M059J (cell line): Measurements from ENCODE around the gene PLIN3. TPM values are rescaled to one million over a fixed set of nuclear protein-coding genes. Genes with fewer than 3 reads are reported as not detected.

Experiments used
- total RNA-seq: library from RNA; depleted of rRNA; stranded (reverse); fragments of >200 nt; shearing (Covaris generic); gene quantifications from 2 replicates; pipeline ENCODE4 v1.2.3, GENCODE V29; 2014; rRNA removed

The PLIN3 gene
- total RNA-seq, 1 experiment from 2014 or later: 222 TPM

Other genes with a start within 250 kb of the PLIN3 start
- 2.7 and 3.3 TPM in 2 replicates for gene TNFAIP8L1, start 228.2 kb downstream of the PLIN3 start, total RNA-seq
- 276 and 367 TPM in 2 replicates for gene MYDGF, start 197.3 kb downstream of the PLIN3 start, total RNA-seq
- gene DPP9, start 143.8 kb downstream of the PLIN3 start, total RNA-seq: 67.0 and 71.4 TPM in 2 replicates
- gene FEM1A, start 75.9 kb downstream of the PLIN3 start, total RNA-seq: 7.5 and 11.0 TPM in 2 replicates
- 2.6 and 5.2 TPM in 2 replicates for gene TICAM1, start 36.0 kb downstream of the PLIN3 start, total RNA-seq
- not detected in 2 replicates for gene ARRDC5, start 35.2 kb upstream of the PLIN3 start, total RNA-seq
- 35.7 and 60.1 TPM in 2 replicates for gene UHRF1, start 41.8 kb upstream of the PLIN3 start, total RNA-seq
- 9.8 and 24.9 TPM in 2 replicates for gene KDM4B, start 101.4 kb upstream of the PLIN3 start, total RNA-seq